GM21515 (cell line): Measurements from ENCODE around the gene SLC7A8.

Experiments used
- ATAC-seq: cut with Tn5 transposase; IDR thresholded peaks from one replicate; pipeline ENCODE4 v1.9.1; 2021; ENCODE audit not compliant: unreplicated experiment

Gene SLC7A8

GRCh38 chr14:23183158-23183470, 346 bp downstream of the SLC7A8 start:
- ATAC-seq = no peak

GRCh38 chr14:23182372-23183157, 895 bp downstream of the SLC7A8 start:
- ATAC-seq = no peak

- ATAC-seq = no peak
These were observed 1.5 kb downstream of the SLC7A8 start for GRCh38 chr14:23181946-23182345.

DNA sequence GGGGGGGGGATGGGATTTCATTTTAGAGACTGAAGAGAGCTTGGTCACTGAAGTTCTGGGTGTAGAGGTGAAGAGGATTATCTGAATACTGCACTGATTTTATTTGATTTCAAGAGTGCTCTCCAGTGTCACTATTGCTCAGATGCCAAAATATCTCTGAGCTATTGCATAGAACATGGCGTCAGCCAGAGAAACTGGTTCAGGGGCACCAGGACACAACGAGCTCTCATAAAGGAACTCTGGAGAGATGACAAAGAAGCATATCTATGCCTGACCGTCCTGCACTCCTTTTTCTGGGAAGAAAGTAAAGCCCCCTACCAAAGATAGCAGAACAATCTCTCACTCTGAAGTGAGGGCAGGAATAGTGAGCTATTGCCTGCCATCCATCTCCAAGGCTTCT, 2.0 kb downstream of the SLC7A8 start:
- ATAC-seq = no peak

DNA sequence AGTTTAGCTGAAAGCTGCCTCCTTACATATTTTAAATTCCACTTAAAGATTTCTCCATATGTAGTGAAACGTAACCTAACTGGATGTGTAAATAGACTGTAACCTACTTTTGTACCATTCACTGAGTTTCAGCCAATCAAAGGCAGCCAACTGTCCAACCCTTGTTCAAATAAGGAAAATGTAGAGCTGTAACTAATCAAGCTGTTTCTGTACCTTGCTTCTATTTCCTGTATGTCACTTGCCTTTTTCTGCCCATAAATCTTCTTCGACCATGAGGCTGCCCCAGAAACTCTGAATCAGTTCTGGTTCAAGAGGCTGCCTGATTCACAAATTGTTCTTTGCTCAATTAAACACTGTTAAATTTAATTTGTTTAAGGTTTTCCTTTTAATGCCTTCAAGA, 6.3 kb downstream of the SLC7A8 start:
- no peak for ATAC-seq

GRCh38 chr14:23175823-23176222, 7.6 kb downstream of the SLC7A8 start:
- no peak for ATAC-seq

GRCh38 chr14:23174296-23175184, 8.9 kb downstream of the SLC7A8 start:
- ATAC-seq = no peak

- ATAC-seq = no peak
These were observed 9.7 kb downstream of the SLC7A8 start for GRCh38 chr14:23173796-23174195.

DNA sequence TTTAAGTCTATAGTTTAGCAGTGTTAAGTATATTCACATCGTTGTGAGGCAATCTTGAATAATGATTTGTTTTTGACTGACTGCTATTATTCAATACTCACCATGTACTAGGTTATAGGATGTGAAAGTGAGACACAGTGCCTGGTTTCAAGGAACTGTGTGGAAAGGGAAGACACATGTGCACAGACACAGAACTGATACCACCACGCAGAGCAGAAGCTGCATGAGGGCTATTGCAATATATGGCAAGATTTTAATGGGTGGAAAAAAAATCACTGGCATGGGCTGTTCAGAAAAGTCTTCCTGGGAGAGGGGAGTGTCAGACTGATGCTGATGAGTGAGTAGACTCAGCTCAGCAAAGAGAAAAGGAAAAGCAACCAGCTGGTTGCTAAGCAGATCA, 10.4 kb downstream of the SLC7A8 start:
- no peak for ATAC-seq

GRCh38 chr14:23172574-23172973, 10.9 kb downstream of the SLC7A8 start:
- ATAC-seq = no peak

- ATAC-seq = no peak
These were observed 11.4 kb downstream of the SLC7A8 start for GRCh38 chr14:23172096-23172495.

DNA sequence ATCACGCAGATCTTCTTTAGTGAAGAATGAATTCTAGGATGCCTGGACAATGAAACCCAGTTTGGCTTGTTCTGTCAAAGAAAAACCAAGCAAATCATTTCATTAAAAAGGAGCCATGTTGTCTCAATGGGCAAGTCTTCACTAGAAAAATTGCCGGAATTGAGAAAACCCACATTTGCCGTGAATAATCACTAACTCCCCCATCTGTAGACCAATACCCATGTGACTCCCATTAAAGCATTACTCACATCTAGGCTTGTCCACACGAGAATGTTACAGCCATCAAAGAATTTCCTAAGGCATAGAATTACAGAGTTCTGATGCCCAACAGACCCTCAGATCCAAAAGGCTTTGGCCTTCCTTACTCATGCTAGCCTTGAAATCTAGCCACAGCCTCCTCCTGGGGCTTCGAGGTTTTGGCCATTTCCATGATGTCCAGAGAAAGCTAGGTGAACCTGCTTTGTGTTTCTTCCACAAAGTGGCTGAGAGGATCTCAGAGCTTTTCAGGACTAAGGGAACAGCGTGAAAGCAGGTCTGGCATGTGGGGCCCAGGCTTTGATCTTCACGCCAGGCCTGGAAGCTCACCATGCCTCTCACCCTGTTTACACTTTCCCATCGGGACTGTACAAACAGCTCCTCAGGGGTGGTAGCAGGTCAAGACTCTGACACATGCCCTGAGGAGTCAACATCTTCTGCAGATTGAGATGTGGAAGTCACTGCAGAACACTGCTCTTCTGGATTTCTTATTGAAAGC, 12.1 kb downstream of the SLC7A8 start:
- no peak for ATAC-seq

DNA sequence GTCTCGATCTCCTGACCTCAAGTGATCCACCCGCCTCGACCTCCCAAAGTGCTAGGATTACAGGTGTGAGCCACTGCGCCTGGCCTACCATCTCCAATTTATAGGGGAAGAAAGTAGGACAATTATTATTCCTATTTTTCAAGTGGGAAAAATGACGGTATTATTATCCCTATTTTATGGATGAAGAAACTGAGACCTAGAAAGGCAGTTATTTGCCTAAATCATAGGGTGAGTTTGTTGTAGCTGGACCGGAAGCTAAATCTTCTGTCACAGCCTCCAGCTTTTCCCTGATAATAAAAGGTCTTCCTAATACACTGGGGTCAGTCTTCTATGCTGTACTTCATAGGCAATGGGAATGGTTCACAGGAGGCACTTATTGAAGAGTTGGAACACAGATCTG, 13.8 kb downstream of the SLC7A8 start:
- no peak for ATAC-seq

GRCh38 chr14:23168246-23168645, 15.2 kb downstream of the SLC7A8 start:
- ATAC-seq = no peak

- ATAC-seq = no peak
These were observed 16.2 kb downstream of the SLC7A8 start for GRCh38 chr14:23167116-23167847.

DNA sequence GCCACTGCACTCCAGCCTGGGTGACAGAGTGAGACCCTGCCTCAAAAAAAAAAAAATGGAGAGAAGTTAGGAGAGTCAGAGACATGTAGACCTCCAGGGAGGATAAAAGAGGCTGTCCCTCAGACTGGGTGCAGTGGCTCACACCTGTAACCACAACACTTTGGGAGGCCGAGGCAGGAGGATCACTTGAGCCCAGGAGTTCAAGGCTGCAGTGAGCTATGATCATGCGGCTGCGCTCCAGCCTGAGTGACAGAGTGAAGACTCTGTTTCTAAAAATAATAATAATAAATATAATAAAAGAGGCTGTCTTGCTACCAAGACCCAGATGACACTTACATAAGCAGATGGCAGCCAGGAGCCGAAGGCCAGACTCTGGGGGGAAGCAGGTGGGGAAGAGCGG, 18.5 kb downstream of the SLC7A8 start:
- ATAC-seq = no peak

- ATAC-seq = no peak
These were observed 19.2 kb downstream of the SLC7A8 start for GRCh38 chr14:23164250-23164649.

DNA sequence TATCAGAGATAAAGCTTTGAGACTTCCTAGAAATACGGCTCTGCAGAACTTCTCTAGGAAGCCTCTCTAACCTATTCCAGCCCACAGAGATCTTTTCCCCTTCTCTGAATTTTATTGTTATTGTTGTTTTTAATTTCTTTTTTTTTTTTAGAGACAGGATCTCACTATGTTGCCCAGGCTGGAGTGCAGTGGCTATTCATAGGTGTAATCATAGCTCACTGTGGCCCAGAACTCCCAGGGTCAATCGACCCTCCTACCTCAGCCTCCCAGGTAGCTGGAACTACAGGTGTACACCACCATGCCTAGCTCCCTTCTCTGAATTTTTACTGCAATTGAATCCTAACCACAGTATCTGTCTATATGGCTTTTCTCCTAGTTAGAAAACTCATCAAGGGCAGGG, 19.6 kb downstream of the SLC7A8 start:
- ATAC-seq = no peak

- ATAC-seq = no peak
These were observed 20.7 kb downstream of the SLC7A8 start for GRCh38 chr14:23162800-23163199.

DNA sequence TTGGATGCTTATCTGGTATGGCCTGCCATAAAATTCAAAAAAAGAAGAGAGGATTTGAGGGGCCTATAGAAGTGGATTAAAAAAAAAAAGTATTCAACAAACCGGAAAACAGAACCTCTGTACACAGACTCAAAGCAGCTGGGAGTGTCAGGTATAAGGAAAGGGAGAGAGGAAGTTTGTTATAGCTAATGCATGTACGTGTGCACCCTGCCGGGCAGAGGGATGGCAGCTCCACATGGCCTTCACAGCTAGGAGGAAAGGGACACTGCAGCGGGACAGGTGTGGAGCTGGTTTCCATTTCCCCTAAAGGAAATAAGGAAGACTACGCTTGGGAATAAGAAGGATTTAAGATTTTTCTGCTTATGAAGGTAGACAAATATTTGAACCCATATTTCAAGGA, 21.5 kb downstream of the SLC7A8 start:
- ATAC-seq = no peak

DNA sequence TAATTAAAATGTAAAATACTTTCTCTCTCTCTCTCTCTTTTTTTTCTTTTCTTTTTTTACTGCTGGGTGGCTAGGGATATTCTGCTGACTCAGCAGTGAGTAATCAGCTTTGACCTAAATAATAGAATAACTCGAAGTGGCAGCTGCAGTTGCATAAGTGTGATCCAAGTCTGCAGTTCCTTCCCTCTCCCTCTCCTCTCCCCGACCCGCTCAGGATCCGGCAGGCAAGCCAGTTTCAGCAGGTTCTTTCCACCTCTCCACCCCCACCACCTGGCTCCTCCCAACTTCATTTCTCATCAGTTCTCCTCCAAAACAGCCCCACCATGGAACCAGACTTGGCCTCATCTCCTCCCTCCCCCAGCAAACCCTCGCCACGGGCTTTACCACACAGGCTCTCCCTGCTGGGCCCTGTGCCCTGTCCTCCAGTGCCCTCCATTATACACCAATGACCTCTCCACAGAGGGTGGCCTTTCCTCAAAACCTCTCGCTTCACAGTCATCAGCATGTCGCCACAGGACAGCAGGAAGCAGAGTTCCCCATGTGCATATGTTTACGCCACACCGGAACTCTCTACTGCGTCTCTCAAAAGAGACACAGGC, 22.4 kb downstream of the SLC7A8 start:
- ATAC-seq = no peak
